GM19463 (cell line): ENCODE results near the gene SLC39A5.

Experiments
- ATAC-seq: cut with Tn5 transposase; IDR thresholded peaks from one replicate; pipeline ENCODE4 v1.9.1; 2021; ENCODE audit warnings: mild to moderate bottlenecking, moderate library complexity; ENCODE audit not compliant: unreplicated experiment

SLC39A5 gene

GRCh38 chr12:56213878-56214277 lies 16.0 kb upstream of the SLC39A5 start:
- ATAC-seq: no peak

GRCh38 chr12:56216461-56216860 lies 13.4 kb upstream of the SLC39A5 start:
- no peak for ATAC-seq

GRCh38 chr12:56219840-56220239 lies 10.0 kb upstream of the SLC39A5 start:
- ATAC-seq: no peak

GRCh38 chr12:56220611-56221231 lies 9.1 kb upstream of the SLC39A5 start:
- ATAC-seq: no peak

GRCh38 chr12:56221232-56221756 lies 8.6 kb upstream of the SLC39A5 start:
- peak; percentile 15 for ATAC-seq

GRCh38 chr12:56221757-56222530 lies 7.9 kb upstream of the SLC39A5 start, which contains the start of gene RNF41:
Gene RNF41 (minus strand): TSS chr12:56221922. CDS start chr12:56214047, 7,875 bp downstream.
- peak; percentile 82 for ATAC-seq

- no peak for ATAC-seq
These were observed 7.3 kb upstream of the SLC39A5 start for GRCh38 chr12:56222531-56222895.

GRCh38 chr12:56223571-56224101 lies 6.2 kb upstream of the SLC39A5 start:
- ATAC-seq: no peak

GRCh38 chr12:56224102-56224701 lies 5.6 kb upstream of the SLC39A5 start, which contains the start of gene NABP2:
Gene NABP2 (plus strand): TSS chr12:56224342. CDS start chr12:56224857, 515 bp downstream.
- ATAC-seq: peak; percentile 76

GRCh38 chr12:56224954-56225353 lies 4.9 kb upstream of the SLC39A5 start:
- no peak for ATAC-seq

GRCh38 chr12:56229082-56229481 lies 769 bp upstream of the SLC39A5 start:
- ATAC-seq: no peak

GRCh38 chr12:56230432-56231183 lies 757 bp downstream of the SLC39A5 start:
- no peak for ATAC-seq

GRCh38 chr12:56231184-56231582 lies 1.3 kb downstream of the SLC39A5 start:
- no peak for ATAC-seq

- no peak for ATAC-seq
These were observed 5.0 kb downstream of the SLC39A5 start for GRCh38 chr12:56234746-56235436.

GRCh38 chr12:56236091-56236490 lies 6.2 kb downstream of the SLC39A5 start:
- ATAC-seq: no peak

- ATAC-seq: no peak
These were observed 7.1 kb downstream of the SLC39A5 start for GRCh38 chr12:56236985-56237384.

- ATAC-seq: no peak
These were observed 7.7 kb downstream of the SLC39A5 start for GRCh38 chr12:56237552-56237951.

GRCh38 chr12:56241424-56242303 lies 11.8 kb downstream of the SLC39A5 start:
- no peak for ATAC-seq

GRCh38 chr12:56242986-56243385 lies 13.1 kb downstream of the SLC39A5 start:
- no peak for ATAC-seq
